Measurements from ENCODE around the gene ABCC5.
"Not testable (repeated sequence)": the region's sequence is repeated elsewhere in the genome, so short reads cannot be mapped to it uniquely, and the experiment has no call there.

The ABCC5 gene

GRCh38 chr3:183884097-183884426 lies 133.6 kb downstream of the ABCC5 start:
- DNase-seq (ENCODE audit: low read depth in 1 of 2, low spot score in 1 of 2) = no peak
- in situ Hi-C loops (cut with HindIII; ENCODE audit: low pct_unique_long_range_greater_than_20kb, low sequenced_read_pairs) = no loop called here
- no peak for TF ChIP-seq JUND (IDR thresholded peaks at IDR 0.05; ENCODE audit: low read depth)

- DNase-seq (ENCODE audit: low read depth in 1 of 2, low spot score in 1 of 2) = no peak
- no peak for TF ChIP-seq JUND (IDR thresholded peaks at IDR 0.05; ENCODE audit: low read depth)
- in situ Hi-C loops (cut with HindIII; ENCODE audit: low pct_unique_long_range_greater_than_20kb, low sequenced_read_pairs) = no loop called here
Observed at GRCh38 chr3:183883291-183884096, 134.2 kb downstream of the ABCC5 start.

- no peak for TF ChIP-seq JUND (IDR thresholded peaks at IDR 0.05; ENCODE audit: low read depth)
- no peak for DNase-seq (ENCODE audit: low read depth in 1 of 2, low spot score in 1 of 2)
- in situ Hi-C loops (cut with HindIII; ENCODE audit: low pct_unique_long_range_greater_than_20kb, low sequenced_read_pairs) = no loop called here
Observed at GRCh38 chr3:183880121-183880520, 137.6 kb downstream of the ABCC5 start.

- no peak for DNase-seq (ENCODE audit: low read depth in 1 of 2, low spot score in 1 of 2)
- in situ Hi-C loops (cut with HindIII; ENCODE audit: low pct_unique_long_range_greater_than_20kb, low sequenced_read_pairs) = no loop called here
- TF ChIP-seq JUND (IDR thresholded peaks at IDR 0.05; ENCODE audit: low read depth) = no peak
Observed at GRCh38 chr3:183879243-183879642, 138.4 kb downstream of the ABCC5 start.

GRCh38 chr3:183878071-183878470 lies 139.6 kb downstream of the ABCC5 start:
- TF ChIP-seq JUND (IDR thresholded peaks at IDR 0.05; ENCODE audit: low read depth) = no peak
- in situ Hi-C loops (cut with HindIII; ENCODE audit: low pct_unique_long_range_greater_than_20kb, low sequenced_read_pairs) = no loop called here
- DNase-seq (ENCODE audit: low read depth in 1 of 2, low spot score in 1 of 2) = no peak

- in situ Hi-C loops (cut with HindIII; ENCODE audit: low pct_unique_long_range_greater_than_20kb, low sequenced_read_pairs) = not testable (repeated sequence)
Observed at GRCh38 chr3:183877227-183877626, 140.5 kb downstream of the ABCC5 start.

GRCh38 chr3:183875411-183875810 lies 142.3 kb downstream of the ABCC5 start:
- in situ Hi-C loops (cut with HindIII; ENCODE audit: low pct_unique_long_range_greater_than_20kb, low sequenced_read_pairs) = no loop called here
- DNase-seq (ENCODE audit: low read depth in 1 of 2, low spot score in 1 of 2) = no peak
- no peak for TF ChIP-seq JUND (IDR thresholded peaks at IDR 0.05; ENCODE audit: low read depth)

More at GRCh38 chr3:183877227-183877626, 140.5 kb downstream of the ABCC5 start:
- not testable (repeated sequence) for DNase-seq (ENCODE audit: low read depth in 1 of 2, low spot score in 1 of 2)

- in situ Hi-C loops (cut with HindIII; ENCODE audit: low pct_unique_long_range_greater_than_20kb, low sequenced_read_pairs) = no loop called here
- no peak for TF ChIP-seq JUND (IDR thresholded peaks at IDR 0.05; ENCODE audit: low read depth)
- DNase-seq (ENCODE audit: low read depth in 1 of 2, low spot score in 1 of 2) = no peak
Observed at GRCh38 chr3:183873914-183874313, 143.8 kb downstream of the ABCC5 start.

- in situ Hi-C loops (cut with HindIII; ENCODE audit: low pct_unique_long_range_greater_than_20kb, low sequenced_read_pairs) = no loop called here
- no peak for DNase-seq (ENCODE audit: low read depth in 1 of 2, low spot score in 1 of 2)
- no peak for TF ChIP-seq JUND (IDR thresholded peaks at IDR 0.05; ENCODE audit: low read depth)
Observed at GRCh38 chr3:183871541-183871940, 146.1 kb downstream of the ABCC5 start.

- in situ Hi-C loops (cut with HindIII; ENCODE audit: low pct_unique_long_range_greater_than_20kb, low sequenced_read_pairs) = no loop called here
- no peak for DNase-seq (ENCODE audit: low read depth in 1 of 2, low spot score in 1 of 2)
- TF ChIP-seq JUND (IDR thresholded peaks at IDR 0.05; ENCODE audit: low read depth) = no peak
Observed at GRCh38 chr3:183870563-183870962, 147.1 kb downstream of the ABCC5 start.
